Esophagus muscularis mucosa (tissue), 4 donors: ENCODE results near the gene YPEL2. TPM values are rescaled to one million over a fixed set of nuclear protein-coding genes. Genes with fewer than 3 reads are reported as not detected.
"Not testable (repeated sequence)": the region's sequence is repeated elsewhere in the genome, so short reads cannot be mapped to it uniquely, and the experiment has no call there.

Experiments
- DNase-seq: peaks from one replicate; pipeline ENCODE4 v3.0.0-alpha.2; 2017; ENCODE audit errors: extremely low spot score
- H3K27ac ChIP-seq, 4 donors: fragments of 200-600 bp; sonication (generic); replicated peaks in 1 of 4; 1 replicate in 3 of 4; 2 replicates in 1 of 4; pipeline ENCODE4 v1.5.1; 2016 to 2019; ENCODE audit warnings: mild to moderate bottlenecking in 1 of 4
- H3K27me3 ChIP-seq, 4 donors: fragments of 200-600 bp; sonication (generic); one replicate each; pipeline versions ENCODE4 v1.5.1 to v1.6.0; 2016 to 2019
- H3K36me3 ChIP-seq, 4 donors: fragments of 200-600 bp; sonication (generic); one replicate each; pipeline ENCODE4 v1.5.1; 2016 to 2019
- H3K4me1 ChIP-seq, 4 donors: fragments of 200-600 bp; sonication (generic); one replicate each; pipeline ENCODE4 v1.5.1; 2016 to 2019
- H3K4me3 ChIP-seq, 4 donors: fragments of 200-600 bp; sonication (generic); 1 replicate in 2 of 4; 2 replicates in 2 of 4; pipeline ENCODE4 v1.5.1; 2016 to 2019; ENCODE audit warnings: mild to moderate bottlenecking in 4 of 4, moderate library complexity in 1 of 4
- H3K9me3 ChIP-seq, 4 donors: fragments of 200-600 bp; sonication (generic); 1 replicate in 3 of 4; 2 replicates in 1 of 4; pipeline ENCODE4 v1.5.1; 2016 to 2019
- CTCF ChIP-seq, 3 experiments: fragments of 200-600 bp in 2 of 3; fragments of 450-650 bp in 1 of 3; sonication (generic) in 2 of 3; IDR thresholded peaks; one replicate each; pipeline ENCODE4 v1.5.1; 2017 to 2019; ENCODE audit warnings: antibody characterized with exemption in 3 of 3, mild to moderate bottlenecking in 2 of 3, moderate library complexity in 1 of 3
- EP300 ChIP-seq: sonication (generic); formaldehyde crosslinking; IDR thresholded peaks from one replicate; pipeline ENCODE4 v1.6.1; 2017; ENCODE audit warnings: antibody characterized with exemption
- POLR2A ChIP-seq: fragments of 450-650 bp; IDR thresholded peaks from one replicate; pipeline ENCODE4 v1.6.1; 2017; ENCODE audit warnings: antibody characterized with exemption, moderate library complexity, mild to moderate bottlenecking, low read depth
- POLR2AphosphoS5 ChIP-seq, 2 donors: sonication (generic); formaldehyde crosslinking; IDR thresholded peaks; one replicate each; pipeline ENCODE4 v1.6.1; 2017; ENCODE audit warnings: antibody characterized with exemption in 2 of 2
- WGBS: methylation state at CpG from one replicate; pipeline ENCODE4 v1.1.5; 2018; 5-methylcytosine and 5-hydroxymethylcytosine counted together
- intact Hi-C: fragments of 100-400 bp; cut with DNase I; formaldehyde crosslinking; loops from one replicate; pipeline ENCODE4 v1.15.1; 2023
- total RNA-seq, 4 donors: library from RNA; depleted of rRNA; stranded (reverse); fragments of >200 nt; gene quantifications; one replicate each; pipeline versions ENCODE4 v1.1.0 to v1.2.1, GENCODE V29; 2016

The YPEL2 gene
- total RNA-seq, 4 donors from 2014 or later: 27.7 to 62.9 (median 28.8) TPM

DNA sequence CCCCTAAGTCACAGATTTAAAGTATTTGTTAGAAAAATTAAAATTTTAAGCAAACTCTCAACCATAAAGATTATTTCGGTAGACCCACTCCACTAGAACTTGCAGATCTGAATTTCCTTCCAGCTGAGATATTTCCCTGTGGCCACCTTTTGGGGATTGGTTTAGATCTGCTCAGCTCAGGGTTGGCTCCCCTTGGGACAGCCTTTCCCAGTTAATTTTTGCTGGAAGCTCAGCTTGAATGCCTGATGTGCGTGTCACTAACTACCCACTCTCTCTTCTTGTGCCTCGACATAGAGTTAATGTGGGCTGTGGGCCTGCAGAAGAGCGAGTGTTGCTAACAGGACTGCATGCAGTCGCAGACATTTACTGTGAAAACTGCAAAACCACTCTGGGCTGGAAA lies 57.6 kb downstream of the YPEL2 start:
- TF ChIP-seq CTCF (IDR thresholded peaks at IDR 0.05) (no peak), POLR2AphosphoS5 (IDR thresholded peaks at IDR 0.05) (no peak), POLR2A (no peak), EP300 (no peak)
- intact Hi-C loops: no loop called here
- Histone ChIP-seq H3K27me3 (no peaks in the 10 kb centered on the region), H3K4me3 (no peak overlapping the region), H3K27ac (peak overlapping the region in 2 of 4 donors; percentile 48 to 50), H3K4me1 (peaks cover 25 to 41% (median 35%) of the 10 kb centered on the region in 4 donors), H3K36me3 (peaks cover 8 to 53% (median 36%) of the 10 kb centered on the region in 4 donors), H3K9me3 (no peaks in the 10 kb centered on the region)
- no peak for DNase-seq
- 89% methylated on average over 5 of the region's 5 CpGs for WGBS

DNA sequence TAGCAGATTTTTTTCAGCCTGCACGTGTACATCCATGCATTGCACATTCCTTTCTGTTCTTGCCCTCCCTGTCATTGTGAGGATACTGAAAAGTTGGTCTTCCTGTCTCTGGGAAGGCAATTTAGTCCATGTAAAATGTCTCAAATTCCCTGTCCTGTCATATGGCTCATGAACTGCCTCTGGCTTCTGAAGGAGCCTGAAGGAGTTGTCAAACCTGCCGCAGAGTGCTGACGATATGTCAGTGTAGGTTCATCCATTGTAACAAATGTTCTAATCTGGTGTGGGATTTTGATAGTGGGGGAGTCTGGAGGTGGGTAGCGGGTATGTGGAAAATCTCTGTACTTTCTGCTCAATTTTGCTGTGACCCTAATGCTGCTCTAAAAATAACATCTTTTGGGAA lies 59.6 kb downstream of the YPEL2 start:
- intact Hi-C loops: no loop called here
- peak overlapping the region in 1 of 4 donors; percentile 25 for H3K27ac ChIP-seq

GRCh38 chr17:59392973-59393679 lies 61.7 kb downstream of the YPEL2 start:
- no peak for DNase-seq
- no peak overlapping the region for H3K27ac ChIP-seq
- H3K36me3 ChIP-seq: peaks cover 25 to 88% (median 67%) of the 10 kb centered on the region in 4 donors
- intact Hi-C loops: no loop called here
- H3K4me3 ChIP-seq: no peak overlapping the region
- WGBS: 82% methylated on average over 5 of the region's 7 CpGs
- H3K27me3 ChIP-seq: no peaks in the 10 kb centered on the region
- peaks cover 9 to 26% (median 17%) of the 10 kb centered on the region in 4 donors for H3K4me1 ChIP-seq
- TF ChIP-seq POLR2AphosphoS5 (IDR thresholded peaks at IDR 0.05) (no peak), EP300 (no peak), POLR2A (no peak), CTCF (IDR thresholded peaks at IDR 0.05) (no peak)
- no peaks in the 10 kb centered on the region for H3K9me3 ChIP-seq

More for the DNA sequence above, 59.6 kb downstream of the YPEL2 start:
- Histone ChIP-seq H3K36me3 (peaks cover 13 to 68% (median 47%) of the 10 kb centered on the region in 4 donors), H3K27me3 (no peaks in the 10 kb centered on the region), H3K4me1 (peaks cover 17 to 35% (median 25%) of the 10 kb centered on the region in 4 donors), H3K4me3 (no peak overlapping the region), H3K9me3 (no peaks in the 10 kb centered on the region)
- DNase-seq: no peak
- 91% methylated on average over 4 of the region's 4 CpGs for WGBS
- no peak for TF ChIP-seq POLR2A
- TF ChIP-seq POLR2AphosphoS5 (IDR thresholded peaks at IDR 0.05): no peak
- no peak for TF ChIP-seq EP300
- no peak for TF ChIP-seq CTCF (IDR thresholded peaks at IDR 0.05)

- intact Hi-C loops: not testable (repeated sequence)
- WGBS: 93% methylated on average over 6 of the region's 35 CpGs
- peaks cover 25 to 90% (median 73%) of the 10 kb centered on the region in 4 donors for H3K36me3 ChIP-seq
Observed at GRCh38 chr17:59393742-59394410, 62.4 kb downstream of the YPEL2 start.

GRCh38 chr17:59396134-59396826 lies 64.8 kb downstream of the YPEL2 start:
- H3K36me3 ChIP-seq: peaks cover 20 to 78% (median 60%) of the 10 kb centered on the region in 4 donors
- H3K27ac ChIP-seq: no peak overlapping the region
- TF ChIP-seq EP300: no peak
- no peak for TF ChIP-seq CTCF (IDR thresholded peaks at IDR 0.05)
- TF ChIP-seq POLR2AphosphoS5 (IDR thresholded peaks at IDR 0.05): no peak
- TF ChIP-seq POLR2A: no peak
- no peak overlapping the region for H3K4me3 ChIP-seq
- intact Hi-C loops: no loop called here
- H3K4me1 ChIP-seq: peaks cover 5 to 18% (median 8%) of the 10 kb centered on the region in 4 donors
- WGBS: 95% methylated on average over 9 of the region's 9 CpGs
- no peaks in the 10 kb centered on the region for H3K9me3 ChIP-seq
- no peak for DNase-seq
- no peaks in the 10 kb centered on the region for H3K27me3 ChIP-seq

More at GRCh38 chr17:59393742-59394410, 62.4 kb downstream of the YPEL2 start:
- not testable (repeated sequence) for H3K4me3 ChIP-seq, H3K27me3 ChIP-seq, H3K9me3 ChIP-seq, DNase-seq, H3K27ac ChIP-seq
- H3K4me1 ChIP-seq: peaks cover 1 to 19% (median 9%) of the 10 kb centered on the region in 4 donors
